GM23338 (cell line): ENCODE results near the gene KBTBD8. TPM values are rescaled to one million over a fixed set of nuclear protein-coding genes. Genes with fewer than 3 reads are reported as not detected.
A peak's percentile ranks its signal among the peaks of the same experiment; 100 is the strongest.

Experiments
- ATAC-seq: fragments of 200-7000 bp; cut with Tn5 transposase; 3 replicates; pipeline ENCODE4 v1.9.1; 2020
- DNase-seq: peaks from one replicate; pipeline ENCODE4 v3.0.0-alpha.2; 2015; ENCODE audit warnings: low spot score
- H2AFZ ChIP-seq: fragments of 200-600 bp; sonication (generic); 2 replicates; pipeline ENCODE4 v1.8.0; 2016; ENCODE audit warnings: antibody characterized with exemption, mild to moderate bottlenecking, moderate library complexity
- H3F3A ChIP-seq: fragments of 200-600 bp; sonication (generic); replicated peaks from 2 replicates; pipeline ENCODE4 v1.8.0; 2017; ENCODE audit warnings: antibody characterized with exemption, mixed run types, low read depth
- H3K27ac ChIP-seq: fragments of 200-600 bp; sonication (generic); 2 replicates; pipeline ENCODE4 v1.6.1; 2016; ENCODE audit warnings: low read depth
- H3K27me3 ChIP-seq: fragments of 200-600 bp; sonication (generic); 2 replicates; pipeline ENCODE4 v1.8.0; 2016; ENCODE audit warnings: mild to moderate bottlenecking, mixed run types, moderate library complexity; ENCODE audit not compliant: insufficient read depth
- H3K36me3 ChIP-seq: fragments of 200-600 bp; sonication (generic); 2 replicates; pipeline ENCODE4 v1.8.0; 2016; ENCODE audit warnings: mild to moderate bottlenecking; ENCODE audit not compliant: insufficient read depth
- H3K4me1 ChIP-seq: fragments of 200-600 bp; sonication (generic); 2 replicates; pipeline ENCODE4 v1.8.0; 2016; ENCODE audit warnings: mild to moderate bottlenecking, moderate library complexity; ENCODE audit not compliant: insufficient read depth
- H3K4me2 ChIP-seq: fragments of 200-600 bp; sonication (generic); 2 replicates; pipeline ENCODE4 v1.7.1; 2017; ENCODE audit warnings: mixed run types
- H3K4me3 ChIP-seq: fragments of 200-600 bp; sonication (generic); 2 replicates; pipeline ENCODE4 v1.6.1; 2016; ENCODE audit warnings: mixed run types
- H3K79me2 ChIP-seq: fragments of 200-600 bp; sonication (generic); replicated peaks from 2 replicates; pipeline ENCODE4 v1.8.0; 2017; ENCODE audit warnings: mild to moderate bottlenecking; ENCODE audit not compliant: insufficient read depth
- H3K9me2 ChIP-seq: fragments of 200-600 bp; sonication (generic); 2 replicates; pipeline ENCODE4 v1.8.0; 2017; ENCODE audit not compliant: insufficient read depth
- H4K20me1 ChIP-seq: fragments of 200-600 bp; sonication (generic); replicated peaks from 2 replicates; pipeline ENCODE4 v1.8.0; 2017; ENCODE audit warnings: mild to moderate bottlenecking; ENCODE audit not compliant: insufficient read depth
- H3K27ac Mint-ChIP-seq: 2 replicates; pipeline ENCODE4 v1.8.0; 2020; ENCODE audit warnings: inconsistent platforms, mild to moderate bottlenecking, moderate library complexity, mixed read lengths
- H3K27me3 Mint-ChIP-seq: 3 replicates; pipeline ENCODE4 v1.8.0; 2022; ENCODE audit warnings: low read depth, mild to moderate bottlenecking, moderate library complexity, mixed read lengths, inconsistent platforms; ENCODE audit not compliant: insufficient read depth, poor library complexity
- H3K36me3 Mint-ChIP-seq: 3 replicates; pipeline ENCODE4 v1.8.0; 2021; ENCODE audit warnings: low read depth, mild to moderate bottlenecking, inconsistent platforms, moderate library complexity, mixed read lengths
- H3K4me1 Mint-ChIP-seq: 3 replicates; pipeline ENCODE4 v1.8.0; 2020; ENCODE audit warnings: mild to moderate bottlenecking, inconsistent platforms, mixed read lengths
- H3K4me3 Mint-ChIP-seq: 3 replicates; pipeline ENCODE4 v1.8.0; 2021; ENCODE audit warnings: moderate library complexity, mild to moderate bottlenecking, inconsistent platforms, mixed read lengths
- H3K9me3 Mint-ChIP-seq: 3 replicates; pipeline ENCODE4 v1.8.0; 2020; ENCODE audit warnings: moderate library complexity, mild to moderate bottlenecking, inconsistent platforms, mixed read lengths
- EZH2 ChIP-seq: fragments of 200-600 bp; sonication (generic); IDR thresholded peaks from one replicate; pipeline ENCODE4 v1.8.0; 2017; ENCODE audit warnings: antibody characterized with exemption, mild to moderate bottlenecking, low read depth; ENCODE audit not compliant: unreplicated experiment
- EZH2phosphoT487 ChIP-seq: fragments of 200-600 bp; sonication (generic); IDR thresholded peaks from one replicate; pipeline ENCODE4 v1.8.1; 2018; ENCODE audit warnings: antibody characterized with exemption; ENCODE audit not compliant: unreplicated experiment
- REST ChIP-seq: IDR thresholded peaks from one replicate; pipeline ENCODE4 v1.6.1; 2018; ENCODE audit warnings: antibody characterized with exemption; ENCODE audit not compliant: unreplicated experiment
- polyA plus RNA-seq: library from polyadenylated mRNA; unstranded; fragments of >200 nt; fragmentation: Nextera tagmentation; extraction: Ambion mirVana; gene quantifications from 2 replicates; pipeline ENCODE4 v1.2.1, GENCODE V29; 2016
- total RNA-seq: library from RNA; depleted of rRNA; stranded (reverse); fragments of >200 nt; shearing (Covaris generic); gene quantifications from 2 replicates; pipeline ENCODE4 v1.2.3, GENCODE V29; 2014
- TF ChIP-seq, protein P1 (sequence below), 2 experiments: fragments of 200-600 bp in 1 of 2; sonication (generic) in 1 of 2; conservative IDR thresholded peaks; 2 replicates each; pipeline versions ENCODE4 v1.5.1 to v1.6.1; 2016 to 2017; ENCODE audit warnings: antibody characterized with exemption in 2 of 2, low read depth in 2 of 2, mild to moderate bottlenecking in 2 of 2, moderate library complexity in 1 of 2
- TF ChIP-seq, protein P2 (sequence below): fragments of 250-450 bp; sonication (Bioruptor Pico); IDR thresholded peaks from 2 replicates; pipeline ENCODE4 v1.5.0; 2020; ENCODE audit warnings: mild to moderate bottlenecking, moderate library complexity

Gene KBTBD8
- total and polyA plus RNA-seq, 2 experiments from 2014 or later, result 3.5 to 19.9 TPM

GRCh38 chr3:67001086-67001861 is 3.2 kb downstream of the KBTBD8 start:
- Histone ChIP-seq H3K4me3 (no peak overlapping the region), H3K4me1 (peaks cover 18% of the 10 kb centered on the region), H3K27me3 (no peaks in the 10 kb centered on the region), H3K27ac (no peak overlapping the region), H3K4me2 (peak overlapping the region; percentile 24; the same call in 1 of the 2 replicates), H3K36me3 (peaks cover 8% of the 10 kb centered on the region; the same call in 1 of the 2 replicates), H3K79me2 (peaks cover 62% of the 10 kb centered on the region), H4K20me1 (no peaks in the 10 kb centered on the region), H3K9me2 (no peaks in the 10 kb centered on the region), H2AFZ (no peak overlapping the region), H3F3A (no peaks in the 10 kb centered on the region)
- H3K27me3 Mint-ChIP-seq, result peaks cover 7% of the 10 kb centered on the region
- peak overlapping the region; percentile 90 for H3K27ac Mint-ChIP-seq
- peaks cover 17% of the 10 kb centered on the region for H3K36me3 Mint-ChIP-seq
- H3K4me1 Mint-ChIP-seq, result peaks cover 30% of the 10 kb centered on the region
- no peak for ATAC-seq
- TF ChIP-seq, protein P1, sequence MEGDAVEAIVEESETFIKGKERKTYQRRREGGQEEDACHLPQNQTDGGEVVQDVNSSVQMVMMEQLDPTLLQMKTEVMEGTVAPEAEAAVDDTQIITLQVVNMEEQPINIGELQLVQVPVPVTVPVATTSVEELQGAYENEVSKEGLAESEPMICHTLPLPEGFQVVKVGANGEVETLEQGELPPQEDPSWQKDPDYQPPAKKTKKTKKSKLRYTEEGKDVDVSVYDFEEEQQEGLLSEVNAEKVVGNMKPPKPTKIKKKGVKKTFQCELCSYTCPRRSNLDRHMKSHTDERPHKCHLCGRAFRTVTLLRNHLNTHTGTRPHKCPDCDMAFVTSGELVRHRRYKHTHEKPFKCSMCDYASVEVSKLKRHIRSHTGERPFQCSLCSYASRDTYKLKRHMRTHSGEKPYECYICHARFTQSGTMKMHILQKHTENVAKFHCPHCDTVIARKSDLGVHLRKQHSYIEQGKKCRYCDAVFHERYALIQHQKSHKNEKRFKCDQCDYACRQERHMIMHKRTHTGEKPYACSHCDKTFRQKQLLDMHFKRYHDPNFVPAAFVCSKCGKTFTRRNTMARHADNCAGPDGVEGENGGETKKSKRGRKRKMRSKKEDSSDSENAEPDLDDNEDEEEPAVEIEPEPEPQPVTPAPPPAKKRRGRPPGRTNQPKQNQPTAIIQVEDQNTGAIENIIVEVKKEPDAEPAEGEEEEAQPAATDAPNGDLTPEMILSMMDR (conservative IDR thresholded peaks at IDR 0.05; ENCODE audit: low read depth in 2 of 2), result no peak
- peak overlapping the region; percentile 29; the same call in 2 of the 3 replicates for H3K4me3 Mint-ChIP-seq
- no peak for DNase-seq
- H3K9me3 Mint-ChIP-seq, result no peaks in the 10 kb centered on the region; the same call in 2 of the 3 replicates

GRCh38 chr3:67005974-67006373 is 7.9 kb downstream of the KBTBD8 start:
- H3K27ac Mint-ChIP-seq, result no peak overlapping the region
- no peaks in the 10 kb centered on the region for H3K9me3 Mint-ChIP-seq
- no peak overlapping the region for H3K27ac ChIP-seq
- peaks cover 21% of the 10 kb centered on the region; the same call in 2 of the 3 replicates for H3K4me1 Mint-ChIP-seq
- H2AFZ ChIP-seq, result no peak overlapping the region
- H3F3A ChIP-seq, result no peaks in the 10 kb centered on the region
- H3K79me2 ChIP-seq, result peaks cover 61% of the 10 kb centered on the region
- ATAC-seq (no peak), DNase-seq (no peak)
- no peak overlapping the region for H3K4me3 Mint-ChIP-seq
- no peak overlapping the region for H3K4me2 ChIP-seq
- no peaks in the 10 kb centered on the region for H4K20me1 ChIP-seq
- no peaks in the 10 kb centered on the region for H3K27me3 ChIP-seq
- no peak overlapping the region for H3K4me3 ChIP-seq
- H3K27me3 Mint-ChIP-seq, result no peaks in the 10 kb centered on the region
- peaks cover 17% of the 10 kb centered on the region; the same call in 1 of the 2 replicates for H3K36me3 ChIP-seq
- peaks cover 21% of the 10 kb centered on the region for H3K36me3 Mint-ChIP-seq
- peaks cover 13% of the 10 kb centered on the region for H3K4me1 ChIP-seq
- no peaks in the 10 kb centered on the region for H3K9me2 ChIP-seq
- no peak for TF ChIP-seq EZH2phosphoT487
- TF ChIP-seq, protein P1 (conservative IDR thresholded peaks at IDR 0.05; ENCODE audit: low read depth in 2 of 2), result no peak
- TF ChIP-seq EZH2, result no peak
- TF ChIP-seq, protein P2, sequence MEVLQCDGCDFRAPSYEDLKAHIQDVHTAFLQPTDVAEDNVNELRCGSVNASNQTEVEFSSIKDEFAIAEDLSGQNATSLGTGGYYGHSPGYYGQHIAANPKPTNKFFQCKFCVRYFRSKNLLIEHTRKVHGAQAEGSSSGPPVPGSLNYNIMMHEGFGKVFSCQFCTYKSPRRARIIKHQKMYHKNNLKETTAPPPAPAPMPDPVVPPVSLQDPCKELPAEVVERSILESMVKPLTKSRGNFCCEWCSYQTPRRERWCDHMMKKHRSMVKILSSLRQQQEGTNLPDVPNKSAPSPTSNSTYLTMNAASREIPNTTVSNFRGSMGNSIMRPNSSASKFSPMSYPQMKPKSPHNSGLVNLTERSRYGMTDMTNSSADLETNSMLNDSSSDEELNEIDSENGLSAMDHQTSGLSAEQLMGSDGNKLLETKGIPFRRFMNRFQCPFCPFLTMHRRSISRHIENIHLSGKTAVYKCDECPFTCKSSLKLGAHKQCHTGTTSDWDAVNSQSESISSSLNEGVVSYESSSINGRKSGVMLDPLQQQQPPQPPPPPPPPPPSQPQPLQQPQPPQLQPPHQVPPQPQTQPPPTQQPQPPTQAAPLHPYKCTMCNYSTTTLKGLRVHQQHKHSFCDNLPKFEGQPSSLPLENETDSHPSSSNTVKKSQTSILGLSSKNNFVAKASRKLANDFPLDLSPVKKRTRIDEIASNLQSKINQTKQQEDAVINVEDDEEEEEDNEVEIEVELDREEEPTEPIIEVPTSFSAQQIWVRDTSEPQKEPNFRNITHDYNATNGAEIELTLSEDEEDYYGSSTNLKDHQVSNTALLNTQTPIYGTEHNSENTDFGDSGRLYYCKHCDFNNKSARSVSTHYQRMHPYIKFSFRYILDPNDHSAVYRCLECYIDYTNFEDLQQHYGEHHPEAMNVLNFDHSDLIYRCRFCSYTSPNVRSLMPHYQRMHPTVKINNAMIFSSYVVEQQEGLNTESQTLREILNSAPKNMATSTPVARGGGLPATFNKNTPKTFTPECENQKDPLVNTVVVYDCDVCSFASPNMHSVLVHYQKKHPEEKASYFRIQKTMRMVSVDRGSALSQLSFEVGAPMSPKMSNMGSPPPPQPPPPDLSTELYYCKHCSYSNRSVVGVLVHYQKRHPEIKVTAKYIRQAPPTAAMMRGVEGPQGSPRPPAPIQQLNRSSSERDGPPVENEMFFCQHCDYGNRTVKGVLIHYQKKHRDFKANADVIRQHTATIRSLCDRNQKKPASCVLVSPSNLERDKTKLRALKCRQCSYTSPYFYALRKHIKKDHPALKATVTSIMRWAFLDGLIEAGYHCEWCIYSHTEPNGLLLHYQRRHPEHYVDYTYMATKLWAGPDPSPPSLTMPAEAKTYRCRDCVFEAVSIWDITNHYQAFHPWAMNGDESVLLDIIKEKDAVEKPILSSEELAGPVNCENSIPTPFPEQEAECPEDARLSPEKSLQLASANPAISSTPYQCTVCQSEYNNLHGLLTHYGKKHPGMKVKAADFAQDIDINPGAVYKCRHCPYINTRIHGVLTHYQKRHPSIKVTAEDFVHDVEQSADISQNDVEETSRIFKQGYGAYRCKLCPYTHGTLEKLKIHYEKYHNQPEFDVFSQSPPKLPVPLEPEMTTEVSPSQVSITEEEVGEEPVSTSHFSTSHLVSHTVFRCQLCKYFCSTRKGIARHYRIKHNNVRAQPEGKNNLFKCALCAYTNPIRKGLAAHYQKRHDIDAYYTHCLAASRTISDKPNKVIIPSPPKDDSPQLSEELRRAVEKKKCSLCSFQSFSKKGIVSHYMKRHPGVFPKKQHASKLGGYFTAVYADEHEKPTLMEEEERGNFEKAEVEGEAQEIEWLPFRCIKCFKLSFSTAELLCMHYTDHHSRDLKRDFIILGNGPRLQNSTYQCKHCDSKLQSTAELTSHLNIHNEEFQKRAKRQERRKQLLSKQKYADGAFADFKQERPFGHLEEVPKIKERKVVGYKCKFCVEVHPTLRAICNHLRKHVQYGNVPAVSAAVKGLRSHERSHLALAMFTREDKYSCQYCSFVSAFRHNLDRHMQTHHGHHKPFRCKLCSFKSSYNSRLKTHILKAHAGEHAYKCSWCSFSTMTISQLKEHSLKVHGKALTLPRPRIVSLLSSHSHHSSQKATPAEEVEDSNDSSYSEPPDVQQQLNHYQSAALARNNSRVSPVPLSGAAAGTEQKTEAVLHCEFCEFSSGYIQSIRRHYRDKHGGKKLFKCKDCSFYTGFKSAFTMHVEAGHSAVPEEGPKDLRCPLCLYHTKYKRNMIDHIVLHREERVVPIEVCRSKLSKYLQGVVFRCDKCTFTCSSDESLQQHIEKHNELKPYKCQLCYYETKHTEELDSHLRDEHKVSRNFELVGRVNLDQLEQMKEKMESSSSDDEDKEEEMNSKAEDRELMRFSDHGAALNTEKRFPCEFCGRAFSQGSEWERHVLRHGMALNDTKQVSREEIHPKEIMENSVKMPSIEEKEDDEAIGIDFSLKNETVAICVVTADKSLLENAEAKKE (CRISPR knock-in tag), result no peak
- no peak for TF ChIP-seq REST
